Adrenal gland (tissue), 12 donors: ENCODE results near the gene PSD2. TPM values are rescaled to one million over a fixed set of nuclear protein-coding genes. Genes with fewer than 3 reads are reported as not detected.

Experiments
- DNase-seq, 7 donors: peaks; one replicate each; pipeline ENCODE4 v3.0.0-alpha.2; 2019 to 2020
- H3K27ac ChIP-seq, 5 donors: fragments of 200-600 bp; sonication (generic) in 4 of 5; 1 replicate in 3 of 5; 2 replicates in 2 of 5; pipeline versions ENCODE4 v1.5.1 to v1.8.0; 2016 to 2020; ENCODE audit warnings: mild to moderate bottlenecking in 1 of 5
- H3K27me3 ChIP-seq: fragments of 200-600 bp; 2 replicates; pipeline ENCODE4 v1.8.0; 2021
- H3K36me3 ChIP-seq, 2 donors: fragments of 200-600 bp; replicated peaks in 1 of 2; 1 replicate in 1 of 2; 2 replicates in 1 of 2; pipeline versions ENCODE4 v1.5.1 to v1.8.0; 2018 to 2022
- H3K4me1 ChIP-seq, 2 donors: fragments of 200-600 bp; replicated peaks in 1 of 2; 1 replicate in 1 of 2; 2 replicates in 1 of 2; pipeline versions ENCODE4 v1.5.1 to v1.8.0; 2018 to 2021
- H3K4me3 ChIP-seq, 4 donors: fragments of 200-600 bp; sonication (generic) in 3 of 4; one replicate each; pipeline ENCODE4 v1.5.1; 2016 to 2018
- H3K9me3 ChIP-seq, 3 donors: fragments of 200-600 bp; sonication (generic) in 1 of 3; replicated peaks in 1 of 3; 1 replicate in 2 of 3; 2 replicates in 1 of 3; pipeline versions ENCODE4 v1.5.1 to v1.8.0; 2016 to 2021
- POLR2A ChIP-seq, 2 donors: fragments of 450-650 bp; IDR thresholded peaks; one replicate each; pipeline ENCODE4 v1.6.1; 2017; ENCODE audit warnings: antibody characterized with exemption in 2 of 2, mild to moderate bottlenecking in 2 of 2, moderate library complexity in 1 of 2
- WGBS, 4 donors: extraction: QIAGEN DNeasy Blood & Tissue Kit in 2 of 4; methylation state at CpG; one replicate each; pipeline versions ENCODE4 v1.1.5 to v1.1.7; 2013 to 2017; 5-methylcytosine and 5-hydroxymethylcytosine counted together
- intact Hi-C, 2 donors: fragments of 100-400 bp; cut with DNase I; formaldehyde crosslinking; loops; one replicate each; pipeline versions ENCODE4 v1.14.1 to v1.15.0; 2022 to 2023
- polyA plus RNA-seq, 3 donors: library from polyadenylated mRNA; stranded (reverse); fragments of 200-250 nt in 2 of 3; fragments of 350-450 nt in 1 of 3; fragmentation: Illumina TruSeq in 1 of 3; extraction: RNeasy Lipid Tissue Mini Kit (QIAGEN cat#74804) in 1 of 3; gene quantifications; one replicate each; pipeline ENCODE4 v1.2.3, GENCODE V29; 2013 to 2014
- total RNA-seq, 9 donors: library from RNA; depleted of rRNA in 4 of 9; stranded (reverse); fragments of >200 nt in 4 of 9; fragments of 120-200 nt in 1 of 9; fragmentation: NEBNext Ultra II Directional in 1 of 9; extraction: Animal tissue kit (Norgen Biotek cat#: 25700) in 1 of 9; gene quantifications; one replicate each; pipeline versions ENCODE4 v1.1.0 to v1.2.4, GENCODE V29; 2013 to 2023
- TF ChIP-seq, protein P1 (sequence below), 6 experiments: fragments of 450-650 bp in 4 of 6; fragments of 200-600 bp in 2 of 6; sonication (generic) in 1 of 6; IDR thresholded peaks; 1 replicate in 5 of 6; 2 replicates in 1 of 6; pipeline versions ENCODE4 v1.5.1 to v1.8.0; 2016 to 2021; ENCODE audit warnings: antibody characterized with exemption in 6 of 6, mild to moderate bottlenecking in 2 of 6, moderate library complexity in 1 of 6
- donor health status: healthy with polysubstance abuse.
- donor health status: Bipolar disorder and iron deficiency.
- donor health status: DM: yes; HTN: yes; CAD: no.
- donor health status: DM: no; HTN: no; CAD: no.
- donor health status: DM: no; HTN: no; CAD: no.
- donor health status: DM: yes; HTN: yes; CAD: no.

The PSD2 gene
- total and polyA plus RNA-seq, 12 donors = 0.11 to 0.46 (median 0.24) TPM; not detected in 5

DNA sequence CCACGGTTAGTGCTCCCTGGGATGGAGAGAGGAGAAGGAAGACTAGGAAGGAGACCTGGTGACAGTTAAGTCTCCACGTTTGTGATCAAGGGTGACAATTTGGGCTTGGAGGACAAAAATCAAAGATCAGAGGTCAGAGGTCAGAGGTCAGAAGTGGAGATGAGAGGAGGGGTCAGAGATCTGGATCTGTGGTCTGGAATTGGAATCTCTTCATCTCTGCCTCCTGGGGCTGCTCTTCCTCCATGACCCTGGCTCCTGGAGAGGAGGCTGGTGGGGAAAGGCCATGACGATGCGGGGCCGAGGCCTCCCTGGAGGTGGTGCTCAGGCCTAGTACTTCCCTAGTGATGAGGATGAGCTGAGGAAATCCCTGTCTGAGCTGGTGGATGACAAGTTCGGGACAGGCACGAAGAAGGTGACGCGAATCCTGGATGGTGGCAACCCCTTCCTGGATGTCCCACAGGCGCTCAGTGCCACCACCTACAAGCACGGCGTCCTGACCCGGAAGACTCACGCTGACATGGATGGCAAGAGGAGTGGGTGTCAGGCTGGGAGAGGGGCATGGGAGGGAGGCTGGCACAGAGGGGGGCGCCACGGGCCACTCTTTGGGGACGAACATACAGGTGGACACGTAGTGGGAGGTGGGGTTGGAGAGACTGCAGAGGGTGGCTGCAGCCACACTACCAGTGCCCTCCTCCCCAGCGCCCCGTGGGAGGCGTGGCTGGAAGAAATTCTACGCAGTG is 41.0 kb downstream of the PSD2 start:
- H3K27ac ChIP-seq = no peak overlapping the region
- no peaks in the 10 kb centered on the region for H3K9me3 ChIP-seq
- DNase-seq = no peak
- no peaks in the 10 kb centered on the region for H3K27me3 ChIP-seq
- H3K36me3 ChIP-seq = no peaks in the 10 kb centered on the region
- WGBS, 4 donors = 91 to 96% (median 92%) methylated on average over 18 to 22 of the region's 22 CpGs
- H3K4me3 ChIP-seq = no peak overlapping the region
- intact Hi-C loops = no loop called here
- TF ChIP-seq, protein P1, sequence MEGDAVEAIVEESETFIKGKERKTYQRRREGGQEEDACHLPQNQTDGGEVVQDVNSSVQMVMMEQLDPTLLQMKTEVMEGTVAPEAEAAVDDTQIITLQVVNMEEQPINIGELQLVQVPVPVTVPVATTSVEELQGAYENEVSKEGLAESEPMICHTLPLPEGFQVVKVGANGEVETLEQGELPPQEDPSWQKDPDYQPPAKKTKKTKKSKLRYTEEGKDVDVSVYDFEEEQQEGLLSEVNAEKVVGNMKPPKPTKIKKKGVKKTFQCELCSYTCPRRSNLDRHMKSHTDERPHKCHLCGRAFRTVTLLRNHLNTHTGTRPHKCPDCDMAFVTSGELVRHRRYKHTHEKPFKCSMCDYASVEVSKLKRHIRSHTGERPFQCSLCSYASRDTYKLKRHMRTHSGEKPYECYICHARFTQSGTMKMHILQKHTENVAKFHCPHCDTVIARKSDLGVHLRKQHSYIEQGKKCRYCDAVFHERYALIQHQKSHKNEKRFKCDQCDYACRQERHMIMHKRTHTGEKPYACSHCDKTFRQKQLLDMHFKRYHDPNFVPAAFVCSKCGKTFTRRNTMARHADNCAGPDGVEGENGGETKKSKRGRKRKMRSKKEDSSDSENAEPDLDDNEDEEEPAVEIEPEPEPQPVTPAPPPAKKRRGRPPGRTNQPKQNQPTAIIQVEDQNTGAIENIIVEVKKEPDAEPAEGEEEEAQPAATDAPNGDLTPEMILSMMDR (IDR thresholded peaks at IDR 0.05) = no peak
- no peak for TF ChIP-seq POLR2A (IDR thresholded peaks at IDR 0.05)
- no peaks in the 10 kb centered on the region for H3K4me1 ChIP-seq

DNA sequence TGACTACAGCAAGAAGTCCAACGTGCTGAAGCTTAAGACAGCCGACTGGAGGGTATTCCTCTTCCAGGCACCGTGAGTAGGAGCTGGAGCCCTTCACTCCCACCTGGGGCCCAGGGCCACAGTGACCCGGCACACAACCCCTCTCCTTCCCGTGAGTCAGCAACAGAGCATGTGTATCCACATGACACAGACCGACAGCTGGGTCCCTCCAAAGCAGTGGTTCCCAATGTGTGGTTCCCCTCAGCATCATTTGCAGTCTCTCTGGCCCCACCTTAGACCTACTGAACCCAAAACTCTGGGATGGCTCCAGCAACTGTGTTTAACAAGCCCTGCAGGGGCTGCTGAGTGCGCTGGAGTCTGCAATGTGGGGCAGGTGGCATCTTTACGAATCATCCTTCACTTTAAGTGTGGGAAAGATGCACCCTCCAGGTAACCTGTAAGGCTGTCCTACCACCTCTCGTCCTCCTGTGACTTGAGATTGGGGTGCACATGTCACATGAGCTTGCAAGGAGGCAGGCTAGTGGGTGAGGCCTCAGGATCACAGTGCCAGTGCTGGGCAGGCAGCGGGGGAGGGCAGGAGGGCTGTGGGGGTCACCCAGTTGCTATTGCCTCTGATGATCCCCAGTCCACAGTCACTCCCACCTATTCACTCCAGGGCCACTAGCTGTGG is 42.2 kb downstream of the PSD2 start:
- Histone ChIP-seq H3K27me3 (no peaks in the 10 kb centered on the region), H3K4me3 (no peak overlapping the region), H3K36me3 (no peaks in the 10 kb centered on the region), H3K9me3 (no peaks in the 10 kb centered on the region), H3K27ac (no peak overlapping the region), H3K4me1 (no peaks in the 10 kb centered on the region)
- TF ChIP-seq POLR2A (IDR thresholded peaks at IDR 0.05) = no peak
- TF ChIP-seq, protein P1 (IDR thresholded peaks at IDR 0.05) = no peak
- 85 to 92% (median 89%) methylated on average over 6 to 10 of the region's 10 CpGs for WGBS, 4 donors
- intact Hi-C loops = no loop called here
- DNase-seq = no peak

DNA sequence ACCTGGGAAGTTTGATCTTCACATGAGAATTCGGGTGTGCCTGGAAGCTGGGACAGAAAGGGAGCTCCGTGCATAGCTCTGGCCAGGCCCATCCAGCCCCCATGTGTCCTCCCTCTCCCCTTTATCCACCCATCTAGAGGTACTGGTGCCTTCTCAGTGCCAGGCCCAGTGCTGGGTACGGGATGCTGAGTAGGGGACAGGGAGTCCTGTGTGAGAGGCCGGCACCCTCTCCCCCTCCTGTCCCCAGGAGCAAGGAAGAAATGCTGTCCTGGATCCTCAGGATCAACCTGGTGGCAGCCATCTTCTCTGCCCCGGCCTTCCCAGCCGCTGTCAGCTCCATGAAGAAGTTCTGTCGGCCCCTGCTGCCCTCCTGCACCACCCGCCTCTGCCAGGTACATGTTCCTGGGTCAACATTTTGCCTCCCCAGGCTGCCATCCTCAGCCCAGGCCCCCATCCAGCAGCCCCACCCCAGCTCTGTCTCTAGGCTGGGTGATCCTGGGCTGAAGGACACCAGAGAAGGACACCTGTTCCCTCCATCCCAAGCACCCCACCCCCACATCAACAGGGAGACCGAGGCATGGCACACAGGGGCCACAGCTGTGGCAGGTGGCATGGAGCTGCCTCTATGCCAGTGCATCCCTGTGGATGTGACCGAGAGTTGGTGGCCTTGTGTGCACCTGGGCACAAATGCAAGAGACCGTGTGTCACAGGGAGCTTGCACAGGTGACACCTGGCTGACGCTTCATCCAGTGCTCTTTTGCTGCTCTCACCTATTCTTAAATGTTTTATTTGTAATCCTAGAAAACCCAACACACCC is 43.0 kb downstream of the PSD2 start:
- no peak for DNase-seq
- H3K9me3 ChIP-seq = no peaks in the 10 kb centered on the region
- H3K4me3 ChIP-seq = no peak overlapping the region
- intact Hi-C loops = no loop called here
- no peaks in the 10 kb centered on the region for H3K27me3 ChIP-seq
- H3K27ac ChIP-seq = no peak overlapping the region
- no peaks in the 10 kb centered on the region for H3K36me3 ChIP-seq
- TF ChIP-seq, protein P1 (IDR thresholded peaks at IDR 0.05) = no peak
- no peak for TF ChIP-seq POLR2A (IDR thresholded peaks at IDR 0.05)
- no peaks in the 10 kb centered on the region for H3K4me1 ChIP-seq
- WGBS, 4 donors = 79 to 91% (median 88%) methylated on average over 7 to 12 of the region's 12 CpGs

DNA sequence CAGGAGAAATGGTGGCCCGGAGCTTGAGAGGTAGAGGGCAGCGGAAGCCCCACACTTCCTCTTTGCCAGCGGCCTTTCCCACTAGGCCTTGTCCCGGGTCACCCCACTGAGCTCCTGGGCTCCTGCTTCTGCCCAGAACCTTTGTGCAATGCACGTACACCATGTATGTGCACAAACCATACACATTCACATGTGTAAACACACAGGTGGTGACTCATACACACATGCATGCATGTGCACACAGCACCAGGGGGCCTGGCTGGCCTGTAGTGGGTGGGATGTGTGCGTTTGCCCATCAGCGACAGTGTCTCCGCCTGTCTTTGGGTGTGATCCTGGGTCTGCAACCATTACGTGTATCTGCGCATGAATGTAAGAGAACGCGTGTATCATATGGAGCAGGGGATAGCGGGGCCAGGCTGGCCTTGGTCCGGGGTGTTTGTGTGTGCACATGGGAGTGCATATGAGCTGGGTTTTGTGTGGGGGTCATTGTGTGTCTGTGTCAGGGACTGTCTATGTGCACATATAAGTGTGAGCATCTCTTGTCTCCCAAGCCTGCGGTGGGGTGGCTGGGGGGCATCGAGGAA is 43.7 kb downstream of the PSD2 start:
- H3K36me3 ChIP-seq = no peaks in the 10 kb centered on the region
- 93 to 95% (median 94%) methylated on average over 14 to 16 of the region's 16 CpGs for WGBS, 4 donors
- no peak for DNase-seq
- H3K4me1 ChIP-seq = no peaks in the 10 kb centered on the region
- H3K9me3 ChIP-seq = no peaks in the 10 kb centered on the region
- H3K4me3 ChIP-seq = no peak overlapping the region
- no peaks in the 10 kb centered on the region for H3K27me3 ChIP-seq
- H3K27ac ChIP-seq = no peak overlapping the region
- intact Hi-C loops = no loop called here
- TF ChIP-seq, protein P1 (IDR thresholded peaks at IDR 0.05) = no peak
- no peak for TF ChIP-seq POLR2A (IDR thresholded peaks at IDR 0.05)
